ENCODE data around the gene GTF2F2. TPM values are rescaled to one million over a fixed set of nuclear protein-coding genes. Genes with fewer than 3 reads are reported as not detected.

GTF2F2 gene
- total RNA-seq, 1 donor from 2014 or later: 22.8 TPM

DNA sequence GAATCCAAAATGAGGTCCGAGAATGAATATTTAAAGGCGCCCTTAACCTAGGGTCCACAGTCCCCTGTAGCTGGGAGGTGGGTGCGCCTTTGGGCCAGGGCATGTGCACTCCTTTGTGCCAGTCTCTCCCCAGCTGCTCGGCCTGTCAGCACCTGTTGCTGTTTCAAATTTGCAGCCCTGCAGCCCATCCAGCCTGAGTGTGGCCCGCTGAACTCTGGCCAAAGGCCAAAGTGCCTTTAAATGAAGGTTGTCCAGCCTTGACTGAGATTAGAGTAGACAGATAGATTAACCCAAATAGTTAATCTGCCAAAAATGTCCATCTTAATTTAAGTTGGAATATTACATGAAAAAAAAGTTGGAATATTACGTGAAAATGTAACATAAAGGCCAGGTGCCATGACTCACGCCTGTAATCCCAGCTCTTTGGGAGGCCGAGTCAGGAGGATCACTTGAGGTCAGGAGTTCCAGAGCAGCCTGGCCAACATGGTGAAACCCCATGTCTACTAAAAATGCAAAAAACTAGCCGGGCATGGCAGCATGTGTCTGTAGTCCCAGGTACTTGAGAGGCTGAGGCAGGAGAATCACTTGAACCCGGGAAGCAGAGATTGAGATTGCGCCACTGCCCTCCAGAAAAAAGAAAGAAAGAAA is 195.3 kb downstream of the GTF2F2 start:
- ATAC-seq: peak; percentile 72
- intact Hi-C loops (cut with micrococcal nuclease): no loop called here
- peak; percentile 70 for DNase-seq

GRCh38 chr13:45316338-45316737 is 196.0 kb downstream of the GTF2F2 start:
- intact Hi-C loops (cut with micrococcal nuclease): no loop called here
- ATAC-seq (no peak), DNase-seq (no peak)

DNA sequence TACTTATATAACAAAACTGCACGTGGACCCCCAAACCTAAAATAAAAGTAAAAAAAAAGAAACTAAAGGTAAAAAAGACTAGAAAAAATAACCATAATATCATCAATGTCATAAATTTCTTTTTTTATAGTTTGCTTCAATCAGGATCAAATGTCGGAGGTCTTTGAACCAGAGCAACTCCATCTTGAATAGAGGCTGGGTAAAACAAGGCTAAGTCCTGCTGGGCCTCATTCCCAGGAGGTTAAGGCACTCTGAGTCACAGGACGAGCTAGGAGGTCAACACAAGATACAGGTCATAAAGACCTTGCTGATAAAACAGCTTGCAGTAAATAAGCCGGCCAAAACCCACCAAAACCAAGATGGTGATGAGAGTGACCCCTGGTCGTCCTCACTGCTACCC is 196.7 kb downstream of the GTF2F2 start:
- intact Hi-C loops (cut with micrococcal nuclease): no loop called here
- ATAC-seq (no peak), DNase-seq (no peak)

DNA sequence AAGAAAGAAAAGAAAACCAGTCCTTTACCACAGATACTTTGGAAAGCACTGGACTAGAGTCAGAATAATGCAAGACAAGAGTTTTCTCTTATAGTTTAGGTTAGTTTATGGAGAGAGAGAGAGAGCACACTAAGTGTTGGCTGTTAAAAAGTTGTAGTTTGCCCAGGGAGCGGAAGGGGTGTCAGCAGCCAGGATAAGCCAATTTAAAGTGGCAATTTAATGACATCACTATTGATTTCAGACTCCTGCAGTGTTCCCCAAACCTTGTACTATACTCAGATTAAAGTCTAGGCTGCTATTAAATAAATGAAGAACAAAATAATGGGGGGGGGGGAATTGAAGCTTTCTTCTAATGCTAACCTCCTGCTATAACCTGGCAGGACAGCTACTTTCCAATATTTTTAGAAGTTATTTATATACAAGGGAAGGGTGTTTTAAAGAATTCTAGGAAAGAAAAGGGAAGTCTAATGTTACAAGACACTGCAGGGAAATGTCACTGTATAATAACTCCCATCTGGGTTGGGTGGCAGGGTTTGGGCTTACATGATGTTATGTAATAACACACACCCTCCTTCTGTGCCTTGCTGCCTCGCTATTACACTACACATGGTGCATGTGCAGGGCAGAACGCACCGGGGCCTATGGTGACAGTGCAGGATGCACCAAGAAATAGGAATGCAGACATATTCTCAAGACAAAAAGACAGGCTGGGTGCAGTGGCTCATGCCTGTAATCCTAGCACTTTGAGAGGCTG is 200.7 kb downstream of the GTF2F2 start:
- no peak for DNase-seq
- ATAC-seq: no peak

GRCh38 chr13:45325806-45326205 is 205.5 kb downstream of the GTF2F2 start:
- intact Hi-C loops (cut with micrococcal nuclease): no loop called here
- ATAC-seq: peak; percentile 91
- peak; percentile 79 for DNase-seq

More for the DNA sequence above, 200.7 kb downstream of the GTF2F2 start:
- intact Hi-C loops (cut with micrococcal nuclease): no loop called here

GRCh38 chr13:45327253-45327955 is 207.1 kb downstream of the GTF2F2 start:
- no peak for DNase-seq
- intact Hi-C loops (cut with micrococcal nuclease): no loop called here
- no peak for ATAC-seq

- ATAC-seq (no peak), DNase-seq (no peak)
- intact Hi-C loops (cut with micrococcal nuclease): no loop called here
Observed at GRCh38 chr13:45328661-45329111, 208.4 kb downstream of the GTF2F2 start.

DNA sequence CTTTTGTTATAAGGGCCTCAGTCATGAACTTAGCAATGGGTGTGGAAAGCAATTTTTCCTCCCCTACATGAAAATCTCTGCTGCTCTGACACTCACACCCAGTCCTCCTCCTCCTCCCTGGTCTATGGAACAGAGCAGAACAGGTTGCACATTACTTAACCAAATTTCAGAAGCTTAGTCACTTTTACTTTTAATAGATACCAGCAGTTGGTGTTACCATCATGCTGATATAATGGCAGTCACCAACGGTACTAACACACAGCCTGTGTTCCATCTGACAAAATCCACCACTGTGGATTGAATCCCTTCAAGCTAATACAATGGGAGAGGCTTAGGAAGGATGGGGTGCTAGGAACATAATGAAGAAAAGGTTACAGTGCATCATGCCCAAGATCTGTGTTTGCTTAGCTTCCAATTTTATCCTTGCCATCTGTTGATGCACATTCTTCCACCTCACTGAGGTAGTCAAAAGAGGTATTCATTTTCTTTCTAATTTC is 210.9 kb downstream of the GTF2F2 start:
- ATAC-seq (no peak), DNase-seq (no peak)
- intact Hi-C loops (cut with micrococcal nuclease): no loop called here

GRCh38 chr13:45331692-45332035 is 211.4 kb downstream of the GTF2F2 start:
- no peak for DNase-seq
- intact Hi-C loops (cut with micrococcal nuclease): no loop called here
- ATAC-seq: no peak

DNA sequence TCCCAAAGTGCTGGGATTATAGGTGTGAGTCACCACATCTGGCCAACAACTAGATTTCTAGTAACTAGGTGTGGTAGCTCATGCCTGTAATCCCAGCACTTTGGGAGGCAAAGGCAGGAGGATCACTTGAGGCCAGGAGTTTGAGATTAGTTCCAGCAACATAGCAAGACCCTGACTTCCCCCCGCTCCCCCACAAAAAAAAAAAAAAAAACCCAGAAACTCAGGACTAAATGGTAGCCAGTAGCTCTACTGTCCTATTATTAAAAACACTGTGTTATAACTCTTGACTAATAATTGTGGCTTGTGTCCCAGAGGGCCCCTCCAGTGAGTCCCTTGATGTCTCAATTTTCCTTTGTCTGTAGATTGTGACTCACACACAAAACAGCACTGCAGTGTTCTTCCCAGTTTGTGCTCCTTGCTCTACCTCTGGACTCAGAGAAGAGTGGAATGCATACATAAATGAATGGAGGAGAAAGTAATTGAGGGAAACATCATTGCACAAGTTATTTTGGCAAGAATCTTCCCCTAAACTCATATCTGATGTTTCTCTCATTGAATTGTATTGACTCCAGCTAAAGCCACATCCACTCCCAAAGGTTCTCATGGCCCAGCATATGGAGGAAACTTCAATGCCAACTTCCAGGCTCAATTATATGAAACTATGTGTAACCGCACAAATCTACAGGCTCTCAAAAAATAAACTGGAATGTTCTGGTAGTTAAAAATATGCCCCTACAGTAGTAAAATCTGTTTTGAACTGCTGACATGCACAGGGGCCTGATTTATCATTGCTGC is 211.9 kb downstream of the GTF2F2 start:
- peak; percentile 2 for ATAC-seq
- DNase-seq: no peak
- intact Hi-C loops (cut with micrococcal nuclease): no loop called here

- DNase-seq (no peak), ATAC-seq (no peak)
- intact Hi-C loops (cut with micrococcal nuclease): no loop called here
Observed at GRCh38 chr13:45332831-45333219, 212.5 kb downstream of the GTF2F2 start.

- DNase-seq (no peak), ATAC-seq (no peak)
- intact Hi-C loops (cut with micrococcal nuclease): no loop called here
Observed at GRCh38 chr13:45333251-45333976, 213.1 kb downstream of the GTF2F2 start.

Other genes with a start within 250 kb of the GTF2F2 start
- gene NUFIP1, start 131.0 kb upstream of the GTF2F2 start, total RNA-seq: 2.9 TPM
- gene GPALPP1, start 131.0 kb upstream of the GTF2F2 start, total RNA-seq: 10.7 TPM
- gene KCTD4, start 80.5 kb downstream of the GTF2F2 start, total RNA-seq: not detected
- gene TPT1, start 220.7 kb downstream of the GTF2F2 start, total RNA-seq: 4,849 TPM